GM21390 (cell line): ENCODE data around the gene GDPD4.

ENCODE experiments used
- ATAC-seq: cut with Tn5 transposase; IDR thresholded peaks from one replicate; pipeline ENCODE4 v1.9.1; 2021; ENCODE audit not compliant: unreplicated experiment

The GDPD4 gene

DNA sequence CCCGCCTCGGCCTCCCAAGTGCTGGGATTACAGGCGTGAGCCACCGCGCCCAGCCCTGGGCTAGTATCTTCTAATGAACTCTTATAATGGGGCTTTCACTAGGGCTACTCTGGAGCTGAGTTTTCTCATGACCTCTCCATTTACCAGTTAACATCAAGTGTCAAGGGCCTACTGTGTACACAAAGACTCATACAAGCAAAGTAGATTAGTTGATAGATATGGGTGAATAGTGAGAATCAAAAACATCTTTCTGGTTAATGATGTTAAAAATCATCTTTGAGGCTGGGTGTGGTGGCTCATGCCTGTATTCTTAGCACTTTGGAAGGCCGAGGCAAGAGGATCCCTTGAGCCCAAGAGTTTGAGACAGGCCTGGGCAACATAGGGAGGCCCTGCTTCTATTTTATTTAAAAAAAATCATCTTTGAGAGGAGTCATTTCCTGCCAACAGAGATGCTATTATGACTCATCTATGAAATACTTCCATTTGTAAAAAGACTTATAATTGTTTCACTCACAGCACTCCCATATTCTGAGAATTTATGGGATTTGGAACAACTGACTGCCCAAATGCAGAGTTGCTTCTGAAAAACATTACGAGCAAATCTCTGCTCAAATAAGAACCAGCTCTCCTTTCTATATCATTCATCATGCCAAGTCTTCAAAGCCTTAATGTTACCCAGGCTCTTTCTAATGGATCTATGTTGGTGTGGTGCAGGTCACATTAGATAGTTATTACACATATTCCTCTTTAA lies 57.0 kb downstream of the GDPD4 start:
- ATAC-seq = no peak

- no peak for ATAC-seq
These were observed 64.6 kb downstream of the GDPD4 start for GRCh38 chr11:77236901-77237300.

DNA sequence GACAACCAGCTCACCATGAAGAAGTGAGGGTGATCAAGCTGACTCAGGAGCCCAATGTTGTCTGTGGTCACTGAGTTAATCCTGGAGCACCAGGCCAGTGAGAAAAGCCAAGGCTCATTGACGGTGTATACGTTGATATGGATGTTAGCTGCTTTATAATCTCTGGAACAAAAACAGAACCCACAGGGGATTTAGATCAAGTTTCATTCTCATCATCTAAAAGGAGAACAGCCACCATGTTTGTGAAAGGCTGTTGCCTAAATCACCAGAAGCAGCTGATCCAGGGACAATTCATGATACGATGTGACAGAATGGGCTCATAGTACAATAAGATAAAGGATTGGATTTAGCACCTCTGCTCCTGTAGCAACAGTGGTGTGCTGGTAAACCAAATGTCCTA lies 68.5 kb downstream of the GDPD4 start:
- ATAC-seq = no peak

DNA sequence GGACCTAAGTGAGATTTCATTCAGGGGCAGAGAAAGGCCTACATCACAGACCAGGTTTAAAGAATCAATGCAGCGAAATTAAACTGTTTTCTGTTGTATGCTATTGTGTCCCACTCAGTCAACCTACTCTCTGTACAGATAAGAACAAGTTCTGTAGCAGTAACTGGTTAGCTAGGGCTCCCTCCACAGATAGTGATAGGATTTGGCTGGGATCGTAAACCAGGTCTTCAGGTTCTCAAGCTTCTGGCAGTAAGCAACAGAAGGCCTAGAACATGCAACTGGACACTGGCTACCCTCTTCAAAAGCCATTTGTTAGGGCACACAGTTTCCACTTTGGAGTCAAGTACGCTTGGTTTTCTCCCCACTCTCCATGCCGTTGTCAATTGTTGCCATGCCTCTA lies 69.2 kb downstream of the GDPD4 start:
- no peak for ATAC-seq

GRCh38 chr11:77231800-77232199 lies 69.7 kb downstream of the GDPD4 start:
- ATAC-seq = no peak

DNA sequence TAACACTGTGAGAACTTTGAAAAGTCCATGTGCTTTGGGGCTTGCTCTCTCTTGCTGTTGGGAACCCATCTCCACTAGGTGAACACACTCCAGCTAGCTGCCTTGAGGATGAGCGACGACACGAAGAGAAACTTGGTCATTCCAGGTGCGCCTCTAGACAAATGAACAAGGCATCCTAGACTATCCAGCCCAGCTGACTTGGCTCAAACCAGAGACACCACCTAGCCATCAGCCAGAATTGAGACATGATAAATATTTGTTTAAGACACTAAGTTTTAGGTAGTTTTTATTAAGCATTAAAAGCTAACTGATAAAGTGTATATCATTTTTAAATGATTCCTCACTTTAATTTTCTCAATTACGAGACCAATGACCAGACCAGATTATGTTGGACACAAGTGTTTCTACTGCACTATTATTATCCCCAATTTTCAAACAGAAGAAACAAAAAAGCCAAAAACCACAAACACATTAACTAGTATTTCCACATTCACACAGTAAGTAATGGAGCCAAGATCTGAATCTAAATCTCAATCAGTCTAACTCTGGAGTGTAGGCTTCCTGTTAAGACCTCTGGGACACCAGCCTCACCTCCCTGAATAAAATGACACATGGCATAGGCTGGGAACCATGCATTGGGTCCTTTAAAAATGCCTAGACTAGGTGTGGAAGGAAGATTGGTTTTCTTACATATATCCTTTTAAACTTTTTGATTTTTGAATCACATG lies 70.4 kb downstream of the GDPD4 start:
- no peak for ATAC-seq

- no peak for ATAC-seq
These were observed 77.7 kb downstream of the GDPD4 start for GRCh38 chr11:77223797-77224196.

- no peak for ATAC-seq
These were observed 84.3 kb downstream of the GDPD4 start for GRCh38 chr11:77217156-77217555.

- no peak for ATAC-seq
These were observed 86.4 kb downstream of the GDPD4 start for GRCh38 chr11:77215106-77215505.

DNA sequence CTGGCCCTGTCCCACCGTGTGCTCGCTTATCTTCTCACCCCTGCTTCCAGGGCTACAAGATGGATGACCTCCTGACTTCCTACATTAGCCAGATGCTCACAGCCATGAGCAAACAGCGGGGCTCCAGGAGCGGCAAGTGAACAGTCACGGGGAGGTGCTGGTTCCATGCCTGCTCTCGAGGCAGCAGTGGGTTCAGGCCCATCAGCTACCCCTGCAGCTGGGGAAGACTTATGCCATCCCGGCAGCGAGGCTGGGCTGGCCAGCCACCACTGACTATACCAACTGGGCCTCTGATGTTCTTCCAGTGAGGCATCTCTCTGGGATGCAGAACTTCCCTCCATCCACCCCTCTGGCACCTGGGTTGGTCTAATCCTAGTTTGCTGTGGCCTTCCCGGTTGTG lies 86.9 kb downstream of the GDPD4 start:
- ATAC-seq = no peak

GRCh38 chr11:77213589-77214428 lies 87.7 kb downstream of the GDPD4 start:
- no peak for ATAC-seq

- no peak for ATAC-seq
These were observed 88.4 kb downstream of the GDPD4 start for GRCh38 chr11:77213029-77213579.

GRCh38 chr11:77212314-77213007 lies 89.0 kb downstream of the GDPD4 start:
- ATAC-seq = no peak

DNA sequence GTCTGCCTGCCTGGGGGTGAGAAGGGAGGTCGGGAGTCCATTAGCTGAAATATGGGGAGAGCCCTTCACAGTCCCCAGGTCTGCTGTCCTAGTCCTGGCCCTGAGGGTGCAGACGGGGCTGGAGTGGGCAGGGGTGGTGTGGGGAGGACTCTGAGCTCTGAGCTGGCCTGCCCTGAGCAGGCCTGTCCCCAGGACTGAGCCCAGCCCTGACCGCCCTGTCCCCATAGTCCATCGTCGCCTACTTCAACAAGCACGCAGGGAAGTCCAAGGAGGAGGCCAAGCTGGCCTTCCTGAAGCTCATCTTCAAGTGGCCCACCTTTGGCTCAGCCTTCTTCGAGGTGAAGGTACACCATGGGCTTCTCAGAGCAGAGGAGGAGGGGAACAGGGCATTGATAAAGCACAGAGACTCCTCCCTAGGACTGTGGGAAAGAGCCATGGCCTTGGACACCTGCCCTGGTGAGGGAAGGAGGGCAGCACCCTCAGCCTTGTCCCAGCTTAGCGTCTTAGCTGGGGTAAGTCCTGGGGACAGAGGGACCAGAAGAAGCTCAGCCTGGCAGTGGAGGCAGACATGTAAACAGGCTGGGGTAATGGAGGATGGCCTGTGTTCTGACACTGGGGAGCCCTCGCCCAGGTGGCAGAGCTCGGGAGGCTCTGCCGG lies 89.8 kb downstream of the GDPD4 start:
- ATAC-seq = no peak

GRCh38 chr11:77211040-77211451 lies 90.4 kb downstream of the GDPD4 start:
- no peak for ATAC-seq

- no peak for ATAC-seq
These were observed 91.8 kb downstream of the GDPD4 start for GRCh38 chr11:77209663-77210062.

GRCh38 chr11:77208535-77208934 lies 93.0 kb downstream of the GDPD4 start:
- ATAC-seq = no peak

DNA sequence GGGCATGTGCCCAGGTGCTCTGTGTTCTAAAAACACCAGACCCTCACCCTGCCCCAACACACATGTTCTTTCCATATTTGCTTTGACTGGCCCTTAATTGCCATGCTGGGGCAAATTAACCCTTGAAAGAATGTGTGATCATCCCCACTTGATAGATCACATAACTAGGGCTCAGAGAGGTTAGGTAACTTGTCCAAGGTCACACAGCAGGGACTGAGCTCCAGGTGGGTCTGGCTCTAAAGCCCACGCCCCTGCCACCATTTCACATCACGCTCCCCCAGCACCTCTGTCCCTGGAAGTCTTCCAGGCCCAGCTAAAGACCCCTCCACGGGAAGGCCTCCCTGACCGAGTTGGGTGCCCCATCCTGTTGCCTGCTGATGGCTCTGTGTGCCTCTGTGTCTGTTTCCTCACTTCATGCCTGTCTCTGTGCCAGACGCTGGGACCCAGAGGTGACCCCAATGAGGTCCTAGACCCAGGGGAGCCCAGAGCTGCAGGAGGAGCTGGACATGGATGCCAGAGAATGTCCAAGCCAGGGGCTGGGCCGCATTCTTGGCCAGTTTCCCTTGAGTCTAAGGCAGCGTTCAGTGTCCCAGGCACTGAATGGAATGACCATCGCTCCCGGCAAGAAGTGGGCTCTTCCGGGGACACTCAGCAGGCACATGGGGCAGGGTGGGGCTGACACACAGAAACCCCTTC lies 93.7 kb downstream of the GDPD4 start:
- no peak for ATAC-seq

DNA sequence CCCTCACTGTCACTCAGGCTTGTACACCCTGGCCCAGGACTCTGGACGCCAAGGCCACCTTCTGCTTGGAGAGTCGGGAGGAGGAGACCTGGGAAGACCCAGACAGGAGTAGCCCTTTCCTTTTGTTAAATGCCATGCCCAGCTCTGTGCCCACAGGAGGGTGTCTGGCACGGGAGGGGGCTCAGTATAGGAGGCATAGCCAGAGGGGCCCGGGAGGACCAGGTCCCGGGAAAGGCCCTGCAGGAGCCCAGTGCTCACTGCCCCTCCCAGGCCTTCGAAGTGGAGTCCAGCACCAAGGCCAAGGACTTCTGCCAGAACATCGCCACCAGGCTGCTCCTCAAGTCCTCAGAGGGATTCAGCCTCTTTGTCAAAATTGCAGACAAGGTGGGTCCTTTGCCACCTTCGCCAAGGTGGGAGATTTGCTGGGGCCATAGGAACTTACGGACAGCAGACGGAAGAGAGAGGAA lies 94.4 kb downstream of the GDPD4 start:
- ATAC-seq = no peak
